ENCODE results near the gene ACP6.

ACP6 gene

DNA sequence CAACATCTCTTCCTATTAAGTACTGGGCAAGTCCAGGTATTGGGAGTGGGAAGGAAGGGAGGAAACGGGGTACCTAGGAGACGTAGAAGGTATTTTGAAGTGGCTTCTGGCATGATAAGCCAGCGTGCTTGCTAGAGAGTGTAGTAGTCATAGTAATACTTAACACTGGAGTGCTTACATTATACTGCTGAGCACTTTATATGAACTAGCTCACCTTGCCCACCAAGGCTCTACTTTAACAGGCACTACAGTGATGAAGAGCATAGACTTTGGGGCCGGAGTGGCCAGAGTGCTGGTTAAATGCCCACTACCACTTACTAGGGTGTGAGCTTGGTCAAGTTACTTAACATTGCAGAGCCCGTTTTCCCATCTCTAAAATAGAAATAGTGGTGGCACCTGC is 61.7 kb downstream of the ACP6 start:
- CTCF ChIA-PET: no interaction called here
- peaks cover 3 to 88% of the 10 kb centered on the region in 2 experiments; a peak in 2 of 3 replicates for H3K36me3 ChIP-seq (ENCODE audit: control insufficient read depth in 2 of 2, insufficient read depth in 1 of 2, low read length in 2 of 2)
- H3K4me1 ChIP-seq (ENCODE audit: control insufficient read depth, insufficient read depth, low read length): no peaks in the 10 kb centered on the region
- TF ChIP-seq KLF10 (tag by site-specific recombination; IDR thresholded peaks at IDR 0.05) (no peak), SCRT2 (tag by site-specific recombination; IDR thresholded peaks at IDR 0.05) (no peak), ZNF626 (tag by site-specific recombination; IDR thresholded peaks at IDR 0.05) (no peak), ZNF146 (tag by site-specific recombination; IDR thresholded peaks at IDR 0.05) (no peak), ZNF529 (tag by site-specific recombination; IDR thresholded peaks at IDR 0.05; ENCODE audit: insufficient replicate concordance) (no peak)
- TF ChIP-seq, protein P1, sequence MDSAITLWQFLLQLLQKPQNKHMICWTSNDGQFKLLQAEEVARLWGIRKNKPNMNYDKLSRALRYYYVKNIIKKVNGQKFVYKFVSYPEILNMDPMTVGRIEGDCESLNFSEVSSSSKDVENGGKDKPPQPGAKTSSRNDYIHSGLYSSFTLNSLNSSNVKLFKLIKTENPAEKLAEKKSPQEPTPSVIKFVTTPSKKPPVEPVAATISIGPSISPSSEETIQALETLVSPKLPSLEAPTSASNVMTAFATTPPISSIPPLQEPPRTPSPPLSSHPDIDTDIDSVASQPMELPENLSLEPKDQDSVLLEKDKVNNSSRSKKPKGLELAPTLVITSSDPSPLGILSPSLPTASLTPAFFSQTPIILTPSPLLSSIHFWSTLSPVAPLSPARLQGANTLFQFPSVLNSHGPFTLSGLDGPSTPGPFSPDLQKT (IDR thresholded peaks at IDR 0.05; ENCODE audit: borderline replicate concordance, low read depth, low read length): no peak
- TF ChIP-seq, protein P2, sequence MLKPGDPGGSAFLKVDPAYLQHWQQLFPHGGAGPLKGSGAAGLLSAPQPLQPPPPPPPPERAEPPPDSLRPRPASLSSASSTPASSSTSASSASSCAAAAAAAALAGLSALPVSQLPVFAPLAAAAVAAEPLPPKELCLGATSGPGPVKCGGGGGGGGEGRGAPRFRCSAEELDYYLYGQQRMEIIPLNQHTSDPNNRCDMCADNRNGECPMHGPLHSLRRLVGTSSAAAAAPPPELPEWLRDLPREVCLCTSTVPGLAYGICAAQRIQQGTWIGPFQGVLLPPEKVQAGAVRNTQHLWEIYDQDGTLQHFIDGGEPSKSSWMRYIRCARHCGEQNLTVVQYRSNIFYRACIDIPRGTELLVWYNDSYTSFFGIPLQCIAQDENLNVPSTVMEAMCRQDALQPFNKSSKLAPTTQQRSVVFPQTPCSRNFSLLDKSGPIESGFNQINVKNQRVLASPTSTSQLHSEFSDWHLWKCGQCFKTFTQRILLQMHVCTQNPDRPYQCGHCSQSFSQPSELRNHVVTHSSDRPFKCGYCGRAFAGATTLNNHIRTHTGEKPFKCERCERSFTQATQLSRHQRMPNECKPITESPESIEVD (tag by site-specific recombination; IDR thresholded peaks at IDR 0.05): no peak
- TF ChIP-seq, protein P3, sequence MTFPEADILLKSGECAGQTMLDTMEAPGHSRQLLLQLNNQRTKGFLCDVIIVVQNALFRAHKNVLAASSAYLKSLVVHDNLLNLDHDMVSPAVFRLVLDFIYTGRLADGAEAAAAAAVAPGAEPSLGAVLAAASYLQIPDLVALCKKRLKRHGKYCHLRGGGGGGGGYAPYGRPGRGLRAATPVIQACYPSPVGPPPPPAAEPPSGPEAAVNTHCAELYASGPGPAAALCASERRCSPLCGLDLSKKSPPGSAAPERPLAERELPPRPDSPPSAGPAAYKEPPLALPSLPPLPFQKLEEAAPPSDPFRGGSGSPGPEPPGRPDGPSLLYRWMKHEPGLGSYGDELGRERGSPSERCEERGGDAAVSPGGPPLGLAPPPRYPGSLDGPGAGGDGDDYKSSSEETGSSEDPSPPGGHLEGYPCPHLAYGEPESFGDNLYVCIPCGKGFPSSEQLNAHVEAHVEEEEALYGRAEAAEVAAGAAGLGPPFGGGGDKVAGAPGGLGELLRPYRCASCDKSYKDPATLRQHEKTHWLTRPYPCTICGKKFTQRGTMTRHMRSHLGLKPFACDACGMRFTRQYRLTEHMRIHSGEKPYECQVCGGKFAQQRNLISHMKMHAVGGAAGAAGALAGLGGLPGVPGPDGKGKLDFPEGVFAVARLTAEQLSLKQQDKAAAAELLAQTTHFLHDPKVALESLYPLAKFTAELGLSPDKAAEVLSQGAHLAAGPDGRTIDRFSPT (tag by site-specific recombination; IDR thresholded peaks at IDR 0.05): no peak
- H3K4me3 ChIP-seq (ENCODE audit: low read depth, low read length): no peak overlapping the region
- H3K9me3 ChIP-seq (ENCODE audit: control insufficient read depth, insufficient read depth, low read depth, low read length): no peaks in the 10 kb centered on the region
- no peak overlapping the region for H3K27ac ChIP-seq (ENCODE audit: extremely low read depth, low read depth, low read length)
- POLR2A ChIA-PET: no interaction called here

DNA sequence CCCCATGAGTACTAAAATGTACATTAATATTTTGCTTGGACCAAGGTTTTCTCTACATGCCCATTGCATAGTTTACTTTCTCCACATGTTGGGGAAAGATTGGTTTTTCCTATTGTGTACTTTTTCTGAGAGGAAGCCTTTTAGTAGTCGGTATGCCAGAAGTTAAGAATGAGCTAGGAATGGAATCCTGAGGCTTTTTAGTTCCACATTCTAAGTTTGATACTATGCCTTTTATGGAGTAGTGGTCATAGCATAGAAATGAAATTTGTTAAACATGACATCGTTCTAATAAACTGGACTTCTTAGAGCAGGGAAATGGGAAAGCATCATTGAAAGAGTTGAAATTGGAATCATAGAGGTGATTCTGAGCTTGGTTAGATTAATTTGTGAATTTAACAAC is 64.7 kb downstream of the ACP6 start:
- H3K36me3 ChIP-seq (ENCODE audit: control insufficient read depth in 2 of 2, insufficient read depth in 1 of 2, low read length in 2 of 2): peaks cover 0 to 58% of the 10 kb centered on the region in 2 experiments; a peak in 1 of 3 replicates
- H3K9me3 ChIP-seq (ENCODE audit: control insufficient read depth, insufficient read depth, low read depth, low read length): no peaks in the 10 kb centered on the region
- POLR2A ChIA-PET: no interaction called here
- H3K27ac ChIP-seq (ENCODE audit: extremely low read depth, low read depth, low read length): no peak overlapping the region
- H3K4me3 ChIP-seq (ENCODE audit: low read depth, low read length): no peak overlapping the region
- CTCF ChIA-PET: interaction anchor here (0.6 to 0.8 kb wide), 2 partner anchors 90 to 121 kb away, joined by 3 to 4 read pairs; no protein-coding TSS in a partner anchor
- no peaks in the 10 kb centered on the region for H3K4me1 ChIP-seq (ENCODE audit: control insufficient read depth, insufficient read depth, low read length)
- TF ChIP-seq, protein P1 (IDR thresholded peaks at IDR 0.05; ENCODE audit: borderline replicate concordance, low read depth, low read length): no peak
- TF ChIP-seq, protein P4, sequence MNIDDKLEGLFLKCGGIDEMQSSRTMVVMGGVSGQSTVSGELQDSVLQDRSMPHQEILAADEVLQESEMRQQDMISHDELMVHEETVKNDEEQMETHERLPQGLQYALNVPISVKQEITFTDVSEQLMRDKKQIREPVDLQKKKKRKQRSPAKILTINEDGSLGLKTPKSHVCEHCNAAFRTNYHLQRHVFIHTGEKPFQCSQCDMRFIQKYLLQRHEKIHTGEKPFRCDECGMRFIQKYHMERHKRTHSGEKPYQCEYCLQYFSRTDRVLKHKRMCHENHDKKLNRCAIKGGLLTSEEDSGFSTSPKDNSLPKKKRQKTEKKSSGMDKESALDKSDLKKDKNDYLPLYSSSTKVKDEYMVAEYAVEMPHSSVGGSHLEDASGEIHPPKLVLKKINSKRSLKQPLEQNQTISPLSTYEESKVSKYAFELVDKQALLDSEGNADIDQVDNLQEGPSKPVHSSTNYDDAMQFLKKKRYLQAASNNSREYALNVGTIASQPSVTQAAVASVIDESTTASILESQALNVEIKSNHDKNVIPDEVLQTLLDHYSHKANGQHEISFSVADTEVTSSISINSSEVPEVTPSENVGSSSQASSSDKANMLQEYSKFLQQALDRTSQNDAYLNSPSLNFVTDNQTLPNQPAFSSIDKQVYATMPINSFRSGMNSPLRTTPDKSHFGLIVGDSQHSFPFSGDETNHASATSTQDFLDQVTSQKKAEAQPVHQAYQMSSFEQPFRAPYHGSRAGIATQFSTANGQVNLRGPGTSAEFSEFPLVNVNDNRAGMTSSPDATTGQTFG (tag by site-specific recombination; IDR thresholded peaks at IDR 0.05; ENCODE audit: borderline replicate concordance): no peak
- TF ChIP-seq ZNF2 (tag by site-specific recombination; IDR thresholded peaks at IDR 0.05) (no peak), ZNF19 (tag by site-specific recombination; IDR thresholded peaks at IDR 0.05; ENCODE audit: low read depth) (no peak), ZNF350 (tag by site-specific recombination; IDR thresholded peaks at IDR 0.05) (no peak), ZNF658 (tag by site-specific recombination; IDR thresholded peaks at IDR 0.05) (no peak)

Data from HEK293 (cell line).